SK-N-SH (cell line): ENCODE results near the gene RPS15A. TPM values are rescaled to one million over a fixed set of nuclear protein-coding genes. Genes with fewer than 3 reads are reported as not detected.

ENCODE experiments used
- CTCF ChIA-PET: fragments of 300-600, 350-600 bp; formaldehyde crosslinking; extraction: SDS; loops from one replicate; lab custom pipeline; 2021; lab: Yijun Ruan, JAX
- POLR2A ChIA-PET: fragments of 350-600 bp; sonication (Branson Sonifier 250); formaldehyde crosslinking; extraction: SDS; loops from one replicate; lab custom pipeline; 2020; ENCODE audit warnings: antibody characterized with exemption, inconsistent platforms; lab: Yijun Ruan, JAX
- DNase-seq: peaks from one replicate; pipeline ENCODE4 v3.0.0; 2012
- H2AFZ ChIP-seq: fragments of 200-600 bp; sonication (generic); 2 replicates; pipeline ENCODE4 v1.8.1; 2016; ENCODE audit warnings: antibody characterized with exemption, mild to moderate bottlenecking, low read depth
- H3F3A ChIP-seq: fragments of 200-600 bp; sonication (generic); replicated peaks from 2 replicates; pipeline ENCODE3; 2016; ENCODE audit warnings: antibody characterized with exemption, mild to moderate bottlenecking; ENCODE audit not compliant: insufficient read depth
- H3K27ac ChIP-seq, 2 experiments: fragments of 200-500 bp in 1 of 2; fragments of 200-600 bp in 1 of 2; sonication (Bioruptor generic) in 1 of 2; sonication (generic), shearing (Covaris generic) in 1 of 2; 2 replicates each; pipeline versions ENCODE4 v1.5.1 to v1.6.1; 2014 to 2016; ENCODE audit warnings: low read depth in 2 of 2, inconsistent platforms in 1 of 2, low read length in 1 of 2, mild to moderate bottlenecking in 1 of 2, mixed read lengths in 1 of 2
- H3K27me3 ChIP-seq: fragments of 200-600 bp; sonication (generic), shearing (Covaris generic); 2 replicates; pipeline ENCODE4 v1.6.1; 2016; ENCODE audit warnings: mixed run types; ENCODE audit not compliant: insufficient read depth
- H3K36me3 ChIP-seq, 2 experiments: fragments of 200-500 bp in 1 of 2; fragments of 200-600 bp in 1 of 2; sonication (Bioruptor generic) in 1 of 2; sonication (generic) in 1 of 2; replicated peaks in 1 of 2; 2 replicates each; pipeline versions ENCODE3 to v1.5.1; 2014 to 2016; ENCODE audit warnings: low read length in 1 of 2, mild to moderate bottlenecking in 1 of 2; ENCODE audit not compliant: insufficient read depth in 2 of 2, control insufficient read depth in 1 of 2
- H3K4me1 ChIP-seq, 2 experiments: fragments of 200-500 bp in 1 of 2; fragments of 200-600 bp in 1 of 2; sonication (Bioruptor generic) in 1 of 2; sonication (generic), shearing (Covaris generic) in 1 of 2; 2 replicates each; pipeline versions ENCODE4 v1.5.1 to v1.6.1; 2014 to 2016; ENCODE audit warnings: low read depth in 1 of 2, low read length in 1 of 2, mixed run types in 1 of 2; ENCODE audit not compliant: insufficient read depth in 2 of 2, control insufficient read depth in 1 of 2
- H3K4me2 ChIP-seq: fragments of 200-600 bp; sonication (generic), shearing (Covaris generic); 2 replicates; pipeline ENCODE4 v1.6.1; 2017; ENCODE audit warnings: mixed run types
- H3K4me3 ChIP-seq, 2 experiments: fragments of 200-500 bp in 1 of 2; fragments of 200-600 bp in 1 of 2; sonication (Bioruptor generic) in 1 of 2; sonication (generic), shearing (Covaris generic) in 1 of 2; 2 replicates each; pipeline versions ENCODE4 v1.5.1 to v1.8.1; 2014 to 2016; ENCODE audit warnings: low read depth in 2 of 2, inconsistent platforms in 1 of 2, low read length in 1 of 2, mild to moderate bottlenecking in 1 of 2, mixed read lengths in 1 of 2, moderate library complexity in 1 of 2
- H3K79me2 ChIP-seq: fragments of 200-600 bp; sonication (generic); 2 replicates; pipeline ENCODE4 v1.8.1; 2017; ENCODE audit warnings: mild to moderate bottlenecking; ENCODE audit not compliant: insufficient read depth
- H3K9ac ChIP-seq: fragments of 200-600 bp; sonication (generic); 2 replicates; pipeline ENCODE4 v1.6.1; 2017; ENCODE audit warnings: mixed run types
- H3K9me2 ChIP-seq: fragments of 200-600 bp; sonication (generic); 2 replicates; pipeline ENCODE4 v1.6.1; 2017; ENCODE audit warnings: mixed run types
- H3K9me3 ChIP-seq: fragments of 200-600 bp; sonication (generic); 2 replicates; pipeline ENCODE4 v1.6.1; 2017; ENCODE audit warnings: mixed run types, mild to moderate bottlenecking, moderate library complexity
- H4K20me1 ChIP-seq: fragments of 200-600 bp; sonication (generic); 2 replicates; pipeline ENCODE4 v1.6.1; 2017; ENCODE audit warnings: mild to moderate bottlenecking, mixed run types; ENCODE audit not compliant: insufficient read depth
- CHD2 ChIP-seq: fragments of 150-350 bp; IDR thresholded peaks from 2 replicates; pipeline ENCODE4 v1.6.1; 2018; ENCODE audit warnings: low read length; ENCODE audit not compliant: partially characterized antibody
- ELF1 ChIP-seq: IDR thresholded peaks from 2 replicates; pipeline ENCODE4 v1.4.0; 2012
- EP300 ChIP-seq, 2 experiments: IDR thresholded peaks; 2 replicates each; pipeline versions ENCODE4 v1.4.0 to v1.6.1; 2012; ENCODE audit warnings: borderline replicate concordance in 1 of 2, low read depth in 1 of 2, low read length in 1 of 2
- EZH2phosphoT487 ChIP-seq: fragments of 200-600 bp; sonication (generic); IDR thresholded peaks from 2 replicates; pipeline ENCODE4 v1.6.1; 2017; ENCODE audit warnings: low read depth, mixed run types, mild to moderate bottlenecking, antibody characterized with exemption, moderate library complexity, borderline replicate concordance
- FOSL2 ChIP-seq: IDR thresholded peaks from 2 replicates; pipeline ENCODE4 v1.4.0; 2012; ENCODE audit warnings: low read depth, mild to moderate bottlenecking, moderate library complexity, borderline replicate concordance
- FOXJ3 ChIP-seq: sonication (generic); formaldehyde crosslinking; IDR thresholded peaks from 2 replicates; pipeline ENCODE4 v1.5.1; 2020; ENCODE audit warnings: mild to moderate bottlenecking, missing genetic modification reagents
- FOXM1 ChIP-seq: IDR thresholded peaks from 2 replicates; pipeline ENCODE4 v1.4.0; 2012; ENCODE audit warnings: low read depth, mild to moderate bottlenecking
- GABPA ChIP-seq: IDR thresholded peaks from 2 replicates; pipeline ENCODE4 v1.4.0; 2012; ENCODE audit warnings: low read depth, mild to moderate bottlenecking
- GATA2 ChIP-seq: sonication (generic); formaldehyde crosslinking; IDR thresholded peaks from 2 replicates; pipeline ENCODE4 v1.5.0; 2020; ENCODE audit warnings: mild to moderate bottlenecking, missing genetic modification reagents
- IRF3 ChIP-seq: fragments of 150-350 bp; IDR thresholded peaks from 2 replicates; pipeline ENCODE4 v1.6.1; 2016; ENCODE audit warnings: mild to moderate bottlenecking, low read depth, low read length
- JUND ChIP-seq: IDR thresholded peaks from 2 replicates; pipeline ENCODE4 v1.4.0; 2012
- MEF2A ChIP-seq: IDR thresholded peaks from 2 replicates; pipeline ENCODE4 v1.4.0; 2012; ENCODE audit warnings: low read depth, borderline replicate concordance
- MXI1 ChIP-seq: IDR thresholded peaks from 2 replicates; pipeline ENCODE4 v1.6.1; 2012; ENCODE audit warnings: mild to moderate bottlenecking, low read depth, low read length, improper control_type of control experiment
- NFIC ChIP-seq: IDR thresholded peaks from 2 replicates; pipeline ENCODE4 v1.4.0; 2012; ENCODE audit warnings: borderline replicate concordance
- NRF1 ChIP-seq: IDR thresholded peaks from 2 replicates; pipeline ENCODE4 v1.6.1; 2012; ENCODE audit warnings: low read depth, mild to moderate bottlenecking, low read length
- POLR2AphosphoS5 ChIP-seq: IDR thresholded peaks from 2 replicates; pipeline ENCODE4 v1.6.1; 2012; ENCODE audit warnings: low read depth, low read length
- RCOR1 ChIP-seq: fragments of 150-350 bp; IDR thresholded peaks from 2 replicates; pipeline ENCODE4 v1.6.1; 2017; ENCODE audit warnings: antibody characterized with exemption, low read length
- REST ChIP-seq: IDR thresholded peaks from 2 replicates; pipeline ENCODE4 v1.6.1; 2012; ENCODE audit warnings: mild to moderate bottlenecking, low read depth, low read length, moderate library complexity
- RXRA ChIP-seq: IDR thresholded peaks from 2 replicates; pipeline ENCODE4 v1.4.0; 2012; ENCODE audit warnings: low read depth, mild to moderate bottlenecking, borderline replicate concordance
- TEAD4 ChIP-seq: IDR thresholded peaks from 2 replicates; pipeline ENCODE4 v1.4.0; 2012; ENCODE audit warnings: mild to moderate bottlenecking, borderline replicate concordance; ENCODE audit not compliant: insufficient read depth
- YY1 ChIP-seq: IDR thresholded peaks from 2 replicates; pipeline ENCODE4 v1.4.0; 2012; ENCODE audit warnings: low read depth, mild to moderate bottlenecking
- WGBS: methylation state at CpG from one replicate; pipeline ENCODE4 v1.1.6; 2017; ENCODE audit warnings: low lambda C conversion rate; 5-methylcytosine and 5-hydroxymethylcytosine counted together
- polyA plus RNA-seq, 3 experiments: library from polyadenylated mRNA; depleted of rRNA; stranded (reverse); fragments of >200 nt; gene quantifications; 2 replicates each; pipeline ENCODE4 v1.2.3, GENCODE V29; 2012
- TF ChIP-seq, protein P1 (sequence below): IDR thresholded peaks from 2 replicates; pipeline ENCODE4; 2012

RPS15A gene
- polyA plus RNA-seq, 1 of the 3 experiments (the other 2 are of a cell fraction) = 6,745 TPM

- TF ChIP-seq REST = no peak
- TF ChIP-seq NFIC = no peak
- TF ChIP-seq FOXM1 = no peak
Measured at GRCh38 chr16:18811925-18812324, 21.8 kb upstream of the RPS15A start (continued).

DNA sequence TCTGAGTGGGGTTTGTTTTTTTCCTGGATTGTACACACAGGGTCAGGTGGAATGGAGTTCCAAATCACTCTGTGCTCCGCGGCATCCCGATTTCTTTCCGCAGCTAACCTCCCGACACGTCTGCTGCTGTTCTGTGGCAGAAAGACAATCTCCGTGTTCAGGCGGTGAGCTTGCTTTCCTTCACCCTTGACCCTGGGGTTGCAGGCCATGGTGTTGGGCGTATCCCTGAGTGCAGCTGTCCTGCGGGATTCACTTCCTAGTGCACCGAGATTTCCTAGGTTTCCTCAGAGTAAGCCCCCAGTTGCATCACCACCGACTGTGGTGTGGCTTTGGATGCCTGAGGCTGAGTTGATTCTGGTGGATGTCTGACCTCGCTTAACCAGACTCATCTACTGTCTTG is 19.0 kb upstream of the RPS15A start:
- Histone ChIP-seq H4K20me1 (no peaks in the 10 kb centered on the region), H3K4me2 (no peak overlapping the region), H2AFZ (no peak overlapping the region), H3K4me1 (peaks cover 0 to 10% of the 10 kb centered on the region in 2 experiments; a peak in 3 of 4 replicates), H3K4me3 (no peak overlapping the region), H3K9me3 (no peaks in the 10 kb centered on the region), H3K27ac (no peak overlapping the region), H3K9ac (no peak overlapping the region), H3K27me3 (no peaks in the 10 kb centered on the region), H3F3A (peaks cover 15% of the 10 kb centered on the region)
- 99% methylated on average over 13 of the region's 13 CpGs for WGBS
- POLR2A ChIA-PET = no interaction called here
- no peak for TF ChIP-seq GATA2 (CRISPR knock-in tag)
- TF ChIP-seq, all 33 proteins: peak for 0
- peaks cover 15% of the 10 kb centered on the region; the same call in 1 of the 2 replicates for H3K79me2 ChIP-seq
- H3K9me2 ChIP-seq = no peaks in the 10 kb centered on the region
- no peak for DNase-seq
- CTCF ChIA-PET = no interaction called here
- H3K36me3 ChIP-seq = peaks cover 55 to 68% of the 10 kb centered on the region in 2 experiments

DNA sequence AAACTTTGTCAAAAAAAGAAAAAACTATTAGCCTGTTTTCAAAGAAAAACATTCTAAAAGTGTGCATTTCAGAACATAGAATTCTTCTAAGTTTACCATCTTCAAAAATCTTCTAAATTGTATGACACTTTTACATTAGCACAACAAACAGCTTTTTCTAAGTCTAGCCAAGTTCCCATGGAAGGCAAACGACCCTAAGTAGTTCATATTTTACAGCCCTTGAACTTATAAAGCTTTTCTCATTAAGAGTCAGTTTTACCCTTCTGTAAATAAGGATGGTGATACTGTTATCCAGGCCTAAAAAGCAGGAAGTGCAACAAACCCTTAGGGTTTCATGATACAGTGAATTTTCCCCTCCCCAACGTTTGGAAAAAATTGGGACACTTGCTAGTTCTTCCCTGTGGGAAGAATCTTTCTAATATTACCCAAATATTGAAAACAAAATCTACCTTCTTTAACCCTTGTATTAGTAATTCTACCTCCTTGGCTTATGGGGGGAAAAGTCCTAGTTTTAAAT is 15.2 kb upstream of the RPS15A start:
- Histone ChIP-seq H3K4me1 (peaks cover 2 to 19% of the 10 kb centered on the region in 2 experiments; a peak in 3 of 4 replicates), H3K36me3 (peaks cover 39 to 46% of the 10 kb centered on the region in 2 experiments), H4K20me1 (peaks cover 2% of the 10 kb centered on the region), H3K27me3 (no peaks in the 10 kb centered on the region), H3K9me3 (no peaks in the 10 kb centered on the region), H3K9me2 (no peaks in the 10 kb centered on the region), H3K4me3 (no peak overlapping the region), H3K4me2 (no peak overlapping the region), H3F3A (peaks cover 22% of the 10 kb centered on the region), H3K79me2 (peaks cover 33% of the 10 kb centered on the region), H3K27ac (peak overlapping the region; percentile 22 to 32; a peak in 3 of 4 replicates), H3K9ac (no peak overlapping the region), H2AFZ (no peak overlapping the region)
- ChIA-PET CTCF (interaction anchor here (1.0 to 2.5 kb wide), 4 partner anchors 13 to 164 kb away, joined by 3 to 8 read pairs (median 3); no protein-coding TSS in a partner anchor), POLR2A (no interaction called here)
- 60% methylated on average over 2 of the region's 2 CpGs for WGBS
- DNase-seq = no peak
- no peak for TF ChIP-seq FOXJ3
- no peak for TF ChIP-seq NFIC
- no peak for TF ChIP-seq POLR2AphosphoS5
- TF ChIP-seq RXRA = no peak
- no peak for TF ChIP-seq EZH2phosphoT487
- TF ChIP-seq YY1 = no peak
- TF ChIP-seq JUND = no peak
- no peak for TF ChIP-seq MEF2A
- no peak for TF ChIP-seq EP300 (IDR thresholded peaks at IDR 0.05; ENCODE audit: borderline replicate concordance in 1 of 2, low read depth in 1 of 2, low read length in 1 of 2)
- TF ChIP-seq, protein P1, sequence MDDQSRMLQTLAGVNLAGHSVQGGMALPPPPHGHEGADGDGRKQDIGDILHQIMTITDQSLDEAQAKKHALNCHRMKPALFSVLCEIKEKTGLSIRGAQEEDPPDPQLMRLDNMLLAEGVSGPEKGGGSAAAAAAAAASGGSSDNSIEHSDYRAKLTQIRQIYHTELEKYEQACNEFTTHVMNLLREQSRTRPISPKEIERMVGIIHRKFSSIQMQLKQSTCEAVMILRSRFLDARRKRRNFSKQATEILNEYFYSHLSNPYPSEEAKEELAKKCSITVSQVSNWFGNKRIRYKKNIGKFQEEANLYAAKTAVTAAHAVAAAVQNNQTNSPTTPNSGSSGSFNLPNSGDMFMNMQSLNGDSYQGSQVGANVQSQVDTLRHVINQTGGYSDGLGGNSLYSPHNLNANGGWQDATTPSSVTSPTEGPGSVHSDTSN = no peak
- no peak for TF ChIP-seq IRF3
- no peak for TF ChIP-seq MXI1
- TF ChIP-seq GABPA = no peak
- TF ChIP-seq TEAD4 = no peak
- no peak for TF ChIP-seq NRF1
- TF ChIP-seq RCOR1 = no peak
- TF ChIP-seq CHD2 = no peak
- TF ChIP-seq ELF1 = no peak
- TF ChIP-seq FOSL2 = no peak
